Measurements from ENCODE around the gene NARS2. TPM values are rescaled to one million over a fixed set of nuclear protein-coding genes. Genes with fewer than 3 reads are reported as not detected.

Gene NARS2
- total and polyA plus RNA-seq, 10 of the 15 experiments (the other 5 are each of a cell fraction or from before 2014, with no cell fraction given), result 22.2 to 45.3 (median 36.3) TPM

DNA sequence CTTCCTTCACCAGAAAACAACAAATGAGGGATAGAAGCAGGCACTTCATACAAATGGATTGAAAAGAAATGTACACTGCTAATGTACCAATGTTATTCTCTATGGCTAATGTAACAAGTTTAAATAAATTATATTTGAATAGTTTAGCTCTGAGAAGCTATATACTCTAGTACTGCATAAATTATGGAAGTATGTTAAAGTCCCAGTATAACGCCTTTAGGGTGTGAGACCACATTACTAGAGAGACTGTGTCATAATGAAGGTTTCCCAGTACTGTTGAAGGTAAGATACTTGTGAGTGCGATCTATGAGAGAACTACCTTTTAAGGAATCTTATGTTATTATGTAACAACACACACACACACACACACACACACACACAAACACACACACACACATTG is 117.2 kb downstream of the NARS2 start:
- CTCF ChIA-PET, result interaction anchor here (1.0 kb wide), 1 partner anchor 107 kb away, joined by 3 read pairs; no protein-coding TSS in a partner anchor
- in situ Hi-C loops (cut with MboI), result no loop called here

More for the DNA sequence above, 117.2 kb downstream of the NARS2 start:
- peaks cover 9% of the 10 kb centered on the region for H3K9me3 ChIP-seq (replicated peaks; ENCODE audit: control insufficient read depth, insufficient read depth, low read length)
- peaks cover 0 to 4% of the 10 kb centered on the region in 2 experiments; a peak in 1 of 4 replicates for H3K36me3 ChIP-seq (ENCODE audit: control insufficient read depth in 2 of 2, insufficient read depth in 2 of 2, low read length in 1 of 2)
- WGBS (ENCODE audit: insufficient coverage, insufficient replicate concordance, low lambda C conversion rate, missing lambda C conversion rate), result 96% methylated on average over 2 of the region's 2 CpGs
- no peaks in the 10 kb centered on the region for H3K79me2 ChIP-seq (ENCODE audit: control insufficient read depth, insufficient read depth, low read length)
- SMC1A ChIA-PET (ENCODE audit: uncharacterized antibody, unreplicated experiment), result interaction anchor here (1.2 to 1.4 kb wide), 2 partner anchors 42 to 83 kb away, joined by 3 to 4 read pairs; no protein-coding TSS in a partner anchor
- H3K4me1 ChIP-seq (ENCODE audit: control insufficient read depth, insufficient read depth, low read length), result peaks cover 22% of the 10 kb centered on the region
- POLR2A ChIA-PET, result no interaction called here
- intact Hi-C loops (cut with micrococcal nuclease; ENCODE audit: unreplicated experiment), result no loop called here
- TF ChIP-seq SREBF1 (IDR thresholded peaks at IDR 0.05; ENCODE audit: low read length), result no peak
- no peak for TF ChIP-seq SRF (IDR thresholded peaks at IDR 0.05; ENCODE audit: low read depth in 2 of 2, low read length in 2 of 2)
- TF ChIP-seq, protein P1, sequence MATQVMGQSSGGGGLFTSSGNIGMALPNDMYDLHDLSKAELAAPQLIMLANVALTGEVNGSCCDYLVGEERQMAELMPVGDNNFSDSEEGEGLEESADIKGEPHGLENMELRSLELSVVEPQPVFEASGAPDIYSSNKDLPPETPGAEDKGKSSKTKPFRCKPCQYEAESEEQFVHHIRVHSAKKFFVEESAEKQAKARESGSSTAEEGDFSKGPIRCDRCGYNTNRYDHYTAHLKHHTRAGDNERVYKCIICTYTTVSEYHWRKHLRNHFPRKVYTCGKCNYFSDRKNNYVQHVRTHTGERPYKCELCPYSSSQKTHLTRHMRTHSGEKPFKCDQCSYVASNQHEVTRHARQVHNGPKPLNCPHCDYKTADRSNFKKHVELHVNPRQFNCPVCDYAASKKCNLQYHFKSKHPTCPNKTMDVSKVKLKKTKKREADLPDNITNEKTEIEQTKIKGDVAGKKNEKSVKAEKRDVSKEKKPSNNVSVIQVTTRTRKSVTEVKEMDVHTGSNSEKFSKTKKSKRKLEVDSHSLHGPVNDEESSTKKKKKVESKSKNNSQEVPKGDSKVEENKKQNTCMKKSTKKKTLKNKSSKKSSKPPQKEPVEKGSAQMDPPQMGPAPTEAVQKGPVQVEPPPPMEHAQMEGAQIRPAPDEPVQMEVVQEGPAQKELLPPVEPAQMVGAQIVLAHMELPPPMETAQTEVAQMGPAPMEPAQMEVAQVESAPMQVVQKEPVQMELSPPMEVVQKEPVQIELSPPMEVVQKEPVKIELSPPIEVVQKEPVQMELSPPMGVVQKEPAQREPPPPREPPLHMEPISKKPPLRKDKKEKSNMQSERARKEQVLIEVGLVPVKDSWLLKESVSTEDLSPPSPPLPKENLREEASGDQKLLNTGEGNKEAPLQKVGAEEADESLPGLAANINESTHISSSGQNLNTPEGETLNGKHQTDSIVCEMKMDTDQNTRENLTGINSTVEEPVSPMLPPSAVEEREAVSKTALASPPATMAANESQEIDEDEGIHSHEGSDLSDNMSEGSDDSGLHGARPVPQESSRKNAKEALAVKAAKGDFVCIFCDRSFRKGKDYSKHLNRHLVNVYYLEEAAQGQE (IDR thresholded peaks at IDR 0.05; ENCODE audit: low read depth, low read length), result no peak
- TF ChIP-seq, protein P2, sequence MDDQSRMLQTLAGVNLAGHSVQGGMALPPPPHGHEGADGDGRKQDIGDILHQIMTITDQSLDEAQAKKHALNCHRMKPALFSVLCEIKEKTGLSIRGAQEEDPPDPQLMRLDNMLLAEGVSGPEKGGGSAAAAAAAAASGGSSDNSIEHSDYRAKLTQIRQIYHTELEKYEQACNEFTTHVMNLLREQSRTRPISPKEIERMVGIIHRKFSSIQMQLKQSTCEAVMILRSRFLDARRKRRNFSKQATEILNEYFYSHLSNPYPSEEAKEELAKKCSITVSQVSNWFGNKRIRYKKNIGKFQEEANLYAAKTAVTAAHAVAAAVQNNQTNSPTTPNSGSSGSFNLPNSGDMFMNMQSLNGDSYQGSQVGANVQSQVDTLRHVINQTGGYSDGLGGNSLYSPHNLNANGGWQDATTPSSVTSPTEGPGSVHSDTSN (IDR thresholded peaks at IDR 0.05; ENCODE audit: insufficient replicate concordance, low read depth, low read length), result no peak
- TF ChIP-seq, protein P3, sequence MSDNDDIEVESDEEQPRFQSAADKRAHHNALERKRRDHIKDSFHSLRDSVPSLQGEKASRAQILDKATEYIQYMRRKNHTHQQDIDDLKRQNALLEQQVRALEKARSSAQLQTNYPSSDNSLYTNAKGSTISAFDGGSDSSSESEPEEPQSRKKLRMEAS (IDR thresholded peaks at IDR 0.05; ENCODE audit: low read depth, low read length), result no peak
- TF ChIP-seq CREM (IDR thresholded peaks at IDR 0.05; ENCODE audit: low read depth), result no peak
- no peak for TF ChIP-seq SUPT20H (IDR thresholded peaks at IDR 0.05; ENCODE audit: borderline replicate concordance, control insufficient read depth, low read depth, low read length)
- no peak for TF ChIP-seq ZSCAN29 (IDR thresholded peaks at IDR 0.05)
- TF ChIP-seq, protein P4, sequence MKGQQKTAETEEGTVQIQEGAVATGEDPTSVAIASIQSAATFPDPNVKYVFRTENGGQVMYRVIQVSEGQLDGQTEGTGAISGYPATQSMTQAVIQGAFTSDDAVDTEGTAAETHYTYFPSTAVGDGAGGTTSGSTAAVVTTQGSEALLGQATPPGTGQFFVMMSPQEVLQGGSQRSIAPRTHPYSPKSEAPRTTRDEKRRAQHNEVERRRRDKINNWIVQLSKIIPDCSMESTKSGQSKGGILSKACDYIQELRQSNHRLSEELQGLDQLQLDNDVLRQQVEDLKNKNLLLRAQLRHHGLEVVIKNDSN (IDR thresholded peaks at IDR 0.05; ENCODE audit: borderline replicate concordance, extremely low read length, insufficient read depth, low read depth, low read length), result no peak
- no peak for TF ChIP-seq MTA3 (IDR thresholded peaks at IDR 0.05; ENCODE audit: borderline replicate concordance, low read length)
- TF ChIP-seq TARDBP (IDR thresholded peaks at IDR 0.05; ENCODE audit: borderline replicate concordance), result no peak
- TF ChIP-seq, protein P5, sequence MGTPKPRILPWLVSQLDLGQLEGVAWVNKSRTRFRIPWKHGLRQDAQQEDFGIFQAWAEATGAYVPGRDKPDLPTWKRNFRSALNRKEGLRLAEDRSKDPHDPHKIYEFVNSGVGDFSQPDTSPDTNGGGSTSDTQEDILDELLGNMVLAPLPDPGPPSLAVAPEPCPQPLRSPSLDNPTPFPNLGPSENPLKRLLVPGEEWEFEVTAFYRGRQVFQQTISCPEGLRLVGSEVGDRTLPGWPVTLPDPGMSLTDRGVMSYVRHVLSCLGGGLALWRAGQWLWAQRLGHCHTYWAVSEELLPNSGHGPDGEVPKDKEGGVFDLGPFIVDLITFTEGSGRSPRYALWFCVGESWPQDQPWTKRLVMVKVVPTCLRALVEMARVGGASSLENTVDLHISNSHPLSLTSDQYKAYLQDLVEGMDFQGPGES (IDR thresholded peaks at IDR 0.05), result no peak
- DNase-seq (ENCODE audit: low read depth, low spot score) (no peak), FAIRE-seq (no peak), ATAC-seq (no peak)
- H3K4me3 ChIP-seq, result no peak overlapping the region
- RAD21 ChIA-PET (ENCODE audit: unreplicated experiment), result no interaction called here
- no peak overlapping the region for H3K9ac ChIP-seq (ENCODE audit: control insufficient read depth, insufficient read depth, low read length)
- no peaks in the 10 kb centered on the region for H3K27me3 ChIP-seq (replicated peaks in 1 of 2; ENCODE audit: control insufficient read depth in 2 of 2, insufficient read depth in 2 of 2, low read length in 1 of 2)
- no peak overlapping the region for H2AFZ ChIP-seq (ENCODE audit: control insufficient read depth, low read depth, low read length)
- H3K4me2 ChIP-seq (ENCODE audit: control insufficient read depth, insufficient read depth), result no peak overlapping the region
- no peak overlapping the region for H3K27ac ChIP-seq (ENCODE audit: control insufficient read depth, insufficient read depth)
- no TSS peak for BruUV-seq (replicated peaks)
- no peaks in the 10 kb centered on the region for H4K20me1 ChIP-seq (ENCODE audit: control insufficient read depth, insufficient read depth)
